HEK293T (cell line): ENCODE data around the gene NDUFAF8.

Source experiments
- FOXK2 ChIP-seq: fragments of 450-650 bp; IDR thresholded peaks from 2 replicates; pipeline ENCODE4 v1.6.1; 2016; ENCODE audit warnings: mild to moderate bottlenecking
- FOXM1 ChIP-seq: fragments of 450-650 bp; IDR thresholded peaks from 2 replicates; pipeline ENCODE4 v1.6.1; 2017; ENCODE audit warnings: mild to moderate bottlenecking, borderline replicate concordance
- NFRKB ChIP-seq: fragments of 450-650 bp; IDR thresholded peaks from 2 replicates; pipeline ENCODE4 v1.6.1; 2016; ENCODE audit warnings: mild to moderate bottlenecking, moderate library complexity
- SUZ12 ChIP-seq: fragments of 450-650 bp; IDR thresholded peaks from 2 replicates; pipeline ENCODE4 v1.6.1; 2016; ENCODE audit warnings: mild to moderate bottlenecking
- TARDBP ChIP-seq: fragments of 450-650 bp; IDR thresholded peaks from 2 replicates; pipeline ENCODE4 v1.6.1; 2016
- ZNF384 ChIP-seq: fragments of 450-650 bp; IDR thresholded peaks from 2 replicates; pipeline ENCODE4 v1.6.1; 2016
- TF ChIP-seq, protein P1 (sequence below): fragments of 450-650 bp; IDR thresholded peaks from 2 replicates; pipeline ENCODE4 v1.6.1; 2016

DNA sequence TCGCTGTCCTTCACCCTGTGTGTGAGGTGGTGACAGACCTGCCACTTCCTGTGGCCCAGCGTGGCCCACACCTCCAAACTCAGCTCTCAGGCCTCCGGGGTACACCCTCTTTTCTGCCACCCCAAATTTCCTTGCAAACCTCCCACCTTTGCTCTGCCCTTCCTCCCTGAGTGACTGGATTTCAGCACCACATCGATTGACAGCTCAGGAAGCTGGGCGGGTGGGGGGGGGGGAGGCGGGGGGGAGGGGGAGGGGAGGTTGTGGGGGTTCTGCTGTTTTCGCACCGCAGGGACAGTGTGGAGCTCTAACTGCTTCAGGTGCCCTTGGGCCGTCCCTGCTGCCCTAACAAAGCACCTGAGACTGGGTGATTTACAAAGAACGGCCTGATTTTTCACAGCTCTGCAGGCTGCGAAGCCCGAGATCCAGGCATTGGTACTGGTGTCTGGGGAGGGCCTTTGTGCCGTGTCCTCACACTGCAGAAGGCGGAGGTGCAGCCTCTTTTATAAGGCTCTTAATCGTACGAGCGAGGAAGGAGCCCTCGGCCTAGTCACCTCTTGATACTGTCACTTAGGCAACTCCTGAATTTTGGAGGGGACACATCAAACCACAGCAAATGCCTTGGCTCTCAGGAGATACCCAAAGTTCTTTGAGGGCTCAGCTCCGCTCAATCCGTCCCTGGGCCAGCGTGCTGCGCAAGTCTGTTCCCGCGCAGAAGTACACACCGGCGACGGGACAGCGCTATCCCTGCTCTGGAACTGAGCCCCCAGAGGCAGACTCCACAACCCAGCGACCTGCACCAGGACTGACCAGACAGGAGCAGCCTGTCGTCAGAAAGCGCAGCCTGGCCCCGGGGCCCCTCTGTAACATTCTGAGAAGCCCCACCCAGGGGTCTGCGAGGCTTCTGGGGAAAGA, 3.6 kb downstream of the NDUFAF8 start:
- no peak for TF ChIP-seq FOXK2
- no peak for TF ChIP-seq ZNF384
- TF ChIP-seq TARDBP: no peak
- no peak for TF ChIP-seq NFRKB
- TF ChIP-seq FOXM1: no peak
- TF ChIP-seq SUZ12: no peak
- TF ChIP-seq, protein P1, sequence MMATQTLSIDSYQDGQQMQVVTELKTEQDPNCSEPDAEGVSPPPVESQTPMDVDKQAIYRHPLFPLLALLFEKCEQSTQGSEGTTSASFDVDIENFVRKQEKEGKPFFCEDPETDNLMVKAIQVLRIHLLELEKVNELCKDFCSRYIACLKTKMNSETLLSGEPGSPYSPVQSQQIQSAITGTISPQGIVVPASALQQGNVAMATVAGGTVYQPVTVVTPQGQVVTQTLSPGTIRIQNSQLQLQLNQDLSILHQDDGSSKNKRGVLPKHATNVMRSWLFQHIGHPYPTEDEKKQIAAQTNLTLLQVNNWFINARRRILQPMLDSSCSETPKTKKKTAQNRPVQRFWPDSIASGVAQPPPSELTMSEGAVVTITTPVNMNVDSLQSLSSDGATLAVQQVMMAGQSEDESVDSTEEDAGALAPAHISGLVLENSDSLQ: no peak
